WI38 (cell line): ENCODE results near the gene ERP27.

ENCODE experiments used
- H3K4me3 ChIP-seq: 2 replicates; pipeline ENCODE4 v1.5.1; 2011; ENCODE audit warnings: low read depth, mild to moderate bottlenecking, control low read depth, low read length
- CTCF ChIP-seq: IDR thresholded peaks from 2 replicates; pipeline ENCODE4 v1.5.1; 2012; ENCODE audit warnings: low read depth, mild to moderate bottlenecking, control low read depth, low read length

The ERP27 gene

GRCh38 chr12:14950982-14951746 lies 12.8 kb upstream of the ERP27 start:
- no peak overlapping the region for H3K4me3 ChIP-seq
- no peak for TF ChIP-seq CTCF

GRCh38 chr12:14950421-14950820 lies 12.1 kb upstream of the ERP27 start:
- H3K4me3 ChIP-seq, result no peak overlapping the region
- TF ChIP-seq CTCF, result no peak

GRCh38 chr12:14949631-14950030 lies 11.3 kb upstream of the ERP27 start:
- TF ChIP-seq CTCF, result no peak
- H3K4me3 ChIP-seq, result no peak overlapping the region

- no peak overlapping the region for H3K4me3 ChIP-seq
- no peak for TF ChIP-seq CTCF
These were observed 10.3 kb upstream of the ERP27 start for GRCh38 chr12:14948672-14949071.

- TF ChIP-seq CTCF, result no peak
- H3K4me3 ChIP-seq, result no peak overlapping the region
These were observed 8.5 kb upstream of the ERP27 start for GRCh38 chr12:14946861-14947260.

- no peak for TF ChIP-seq CTCF
- H3K4me3 ChIP-seq, result no peak overlapping the region
These were observed 7.8 kb upstream of the ERP27 start for GRCh38 chr12:14946162-14946561.

- no peak for TF ChIP-seq CTCF
- H3K4me3 ChIP-seq, result no peak overlapping the region
These were observed 4.0 kb upstream of the ERP27 start for GRCh38 chr12:14942196-14942931.
